Omental fat pad (tissue), 4 donors: Measurements from ENCODE around the gene METTL14. TPM values are rescaled to one million over a fixed set of nuclear protein-coding genes. Genes with fewer than 3 reads are reported as not detected.

Source experiments
- ATAC-seq: fragments of 150-250 bp; one replicate; pipeline ENCODE4 v1.9.1; 2016; ENCODE audit warnings: mild to moderate bottlenecking, moderate library complexity; ENCODE audit not compliant: low FRiP score
- DNase-seq: peaks from one replicate; pipeline ENCODE4 v3.0.0-alpha.2; 2019; ENCODE audit warnings: low spot score
- CTCF ChIP-seq, 3 donors: fragments of 450-650 bp; IDR thresholded peaks; one replicate each; pipeline ENCODE4 v1.5.1; 2016 to 2017; ENCODE audit warnings: antibody characterized with exemption in 3 of 3, mild to moderate bottlenecking in 3 of 3, moderate library complexity in 2 of 3
- total RNA-seq, 4 donors: library from RNA; depleted of rRNA; stranded (reverse); fragments of >200 nt; gene quantifications; one replicate each; pipeline ENCODE4 v1.1.0, GENCODE V29; 2016

The METTL14 gene
- total RNA-seq, 4 donors from 2014 or later: 24.4 to 67.8 (median 31.7) TPM

GRCh38 chr4:118703118-118703517, 17.9 kb downstream of the METTL14 start:
- no peak for DNase-seq
- ATAC-seq: no peak
- TF ChIP-seq CTCF (IDR thresholded peaks at IDR 0.05): no peak

GRCh38 chr4:118711052-118711451, 25.9 kb downstream of the METTL14 start:
- ATAC-seq: no peak
- TF ChIP-seq CTCF (IDR thresholded peaks at IDR 0.05): no peak
- DNase-seq: no peak

- ATAC-seq (no peak), DNase-seq (no peak)
- TF ChIP-seq CTCF (IDR thresholded peaks at IDR 0.05): no peak
Observed at GRCh38 chr4:118712872-118713271, 27.7 kb downstream of the METTL14 start.

GRCh38 chr4:118714682-118715081, 29.5 kb downstream of the METTL14 start:
- ATAC-seq: no peak
- DNase-seq: no peak
- no peak for TF ChIP-seq CTCF (IDR thresholded peaks at IDR 0.05)

- ATAC-seq: no peak
- no peak for TF ChIP-seq CTCF (IDR thresholded peaks at IDR 0.05)
- no peak for DNase-seq
Observed at GRCh38 chr4:118716304-118716703, 31.1 kb downstream of the METTL14 start.

GRCh38 chr4:118718511-118719170, 33.4 kb downstream of the METTL14 start:
- ATAC-seq: no peak
- no peak for DNase-seq
- TF ChIP-seq CTCF (IDR thresholded peaks at IDR 0.05): no peak

- no peak for ATAC-seq
- DNase-seq: no peak
- TF ChIP-seq CTCF (IDR thresholded peaks at IDR 0.05): no peak
Observed at GRCh38 chr4:118721752-118722151, 36.6 kb downstream of the METTL14 start.
